Measurements from ENCODE around the gene ATF7IP2. TPM values are rescaled to one million over a fixed set of nuclear protein-coding genes. Genes with fewer than 3 reads are reported as not detected.

The ATF7IP2 gene
- total and polyA plus RNA-seq, 2 of the 13 experiments (the other 11 are each of a cell fraction or from before 2014, with no cell fraction given): 117 to 217 TPM

- TF ChIP-seq ARID5B (CRISPR knock-in tag; IDR thresholded peaks at IDR 0.05): no peak
- TF ChIP-seq ZNF703 (CRISPR knock-in tag; IDR thresholded peaks at IDR 0.05; ENCODE audit: borderline replicate concordance): no peak
- no peak for TF ChIP-seq TBX2 (CRISPR knock-in tag; IDR thresholded peaks at IDR 0.05; ENCODE audit: borderline replicate concordance)
- TF ChIP-seq, protein P1, sequence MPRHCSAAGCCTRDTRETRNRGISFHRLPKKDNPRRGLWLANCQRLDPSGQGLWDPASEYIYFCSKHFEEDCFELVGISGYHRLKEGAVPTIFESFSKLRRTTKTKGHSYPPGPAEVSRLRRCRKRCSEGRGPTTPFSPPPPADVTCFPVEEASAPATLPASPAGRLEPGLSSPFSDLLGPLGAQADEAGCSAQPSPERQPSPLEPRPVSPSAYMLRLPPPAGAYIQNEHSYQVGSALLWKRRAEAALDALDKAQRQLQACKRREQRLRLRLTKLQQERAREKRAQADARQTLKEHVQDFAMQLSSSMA (CRISPR knock-in tag; IDR thresholded peaks at IDR 0.05): 0 out of 2 replicates have a peak, but pooled peaks have one; percentile 78
- TF ChIP-seq, protein P2, sequence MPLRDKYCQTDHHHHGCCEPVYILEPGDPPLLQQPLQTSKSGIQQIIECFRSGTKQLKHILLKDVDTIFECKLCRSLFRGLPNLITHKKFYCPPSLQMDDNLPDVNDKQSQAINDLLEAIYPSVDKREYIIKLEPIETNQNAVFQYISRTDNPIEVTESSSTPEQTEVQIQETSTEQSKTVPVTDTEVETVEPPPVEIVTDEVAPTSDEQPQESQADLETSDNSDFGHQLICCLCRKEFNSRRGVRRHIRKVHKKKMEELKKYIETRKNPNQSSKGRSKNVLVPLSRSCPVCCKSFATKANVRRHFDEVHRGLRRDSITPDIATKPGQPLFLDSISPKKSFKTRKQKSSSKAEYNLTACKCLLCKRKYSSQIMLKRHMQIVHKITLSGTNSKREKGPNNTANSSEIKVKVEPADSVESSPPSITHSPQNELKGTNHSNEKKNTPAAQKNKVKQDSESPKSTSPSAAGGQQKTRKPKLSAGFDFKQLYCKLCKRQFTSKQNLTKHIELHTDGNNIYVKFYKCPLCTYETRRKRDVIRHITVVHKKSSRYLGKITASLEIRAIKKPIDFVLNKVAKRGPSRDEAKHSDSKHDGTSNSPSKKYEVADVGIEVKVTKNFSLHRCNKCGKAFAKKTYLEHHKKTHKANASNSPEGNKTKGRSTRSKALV (CRISPR knock-in tag; IDR thresholded peaks at IDR 0.05): no peak; the same call in 1 of the 2 replicates
- no peak for TF ChIP-seq ZNF674 (CRISPR knock-in tag; IDR thresholded peaks at IDR 0.05; ENCODE audit: low read depth)
- TF ChIP-seq REPIN1 (CRISPR knock-in tag; IDR thresholded peaks at IDR 0.05; ENCODE audit: borderline replicate concordance, low read depth): peak; percentile 74
- TF ChIP-seq SP2 (CRISPR knock-in tag; IDR thresholded peaks at IDR 0.05): peak; percentile 6; the same call in 1 of the 2 replicates
- no peak for TF ChIP-seq AHR (CRISPR knock-in tag; IDR thresholded peaks at IDR 0.05)
- no peak for TF ChIP-seq HMG20A (CRISPR knock-in tag; IDR thresholded peaks at IDR 0.05; ENCODE audit: borderline replicate concordance)
- TF ChIP-seq ZNF704 (CRISPR knock-in tag; IDR thresholded peaks at IDR 0.05; ENCODE audit: borderline replicate concordance): 0 out of 2 replicates have a peak, but pooled peaks have one; percentile 15
- no peak for TF ChIP-seq ZNF629 (CRISPR knock-in tag; conservative IDR thresholded peaks at IDR 0.05)
- TF ChIP-seq NCOA5 (CRISPR knock-in tag; IDR thresholded peaks at IDR 0.05): no peak
- TF ChIP-seq ZBTB38 (CRISPR knock-in tag; IDR thresholded peaks at IDR 0.05): no peak; the same call in 1 of the 2 replicates
- TF ChIP-seq ZNF205 (CRISPR knock-in tag; IDR thresholded peaks at IDR 0.05): no peak
- TF ChIP-seq MXD4 (CRISPR knock-in tag; IDR thresholded peaks at IDR 0.05): no peak
- no peak for TF ChIP-seq FUBP1 (CRISPR knock-in tag; IDR thresholded peaks at IDR 0.05; ENCODE audit: borderline replicate concordance)
- TF ChIP-seq MBNL3 (CRISPR knock-in tag; conservative IDR thresholded peaks at IDR 0.05): no peak
- no peak for TF ChIP-seq ATF7 (IDR thresholded peaks at IDR 0.05)
- peak; percentile 44; the same call in 1 of the 2 replicates for TF ChIP-seq ATF7 (CRISPR knock-in tag; IDR thresholded peaks at IDR 0.05)
- no peak for TF ChIP-seq ZNF382 (CRISPR knock-in tag; IDR thresholded peaks at IDR 0.05; ENCODE audit: borderline replicate concordance)
- no peak for TF ChIP-seq ZNF569 (CRISPR knock-in tag; IDR thresholded peaks at IDR 0.05; ENCODE audit: borderline replicate concordance)
Observed at GRCh38 chr16:10453159-10453510, 67.3 kb downstream of the ATF7IP2 start (continued).
